ENCODE data around the gene APP. TPM values are rescaled to one million over a fixed set of nuclear protein-coding genes. Genes with fewer than 3 reads are reported as not detected.

The APP gene
- total RNA-seq, 1 donor = 404 TPM

- no peak for DNase-seq (ENCODE audit: low read depth)
- no peak overlapping the region for H3K4me3 ChIP-seq (ENCODE audit: low read depth, low read length)
- TF ChIP-seq CTCF (IDR thresholded peaks at IDR 0.05; ENCODE audit: insufficient read depth, low read length) = no peak
Observed at GRCh38 chr21:25896501-25897056, 274.0 kb downstream of the APP start.

GRCh38 chr21:25895565-25896205 lies 274.9 kb downstream of the APP start:
- DNase-seq (ENCODE audit: low read depth) = peak; percentile 54
- TF ChIP-seq CTCF (IDR thresholded peaks at IDR 0.05; ENCODE audit: insufficient read depth, low read length) = peak; percentile 54
- no peak overlapping the region for H3K4me3 ChIP-seq (ENCODE audit: low read depth, low read length)

GRCh38 chr21:25893191-25893590 lies 277.4 kb downstream of the APP start:
- no peak overlapping the region for H3K4me3 ChIP-seq (ENCODE audit: low read depth, low read length)
- DNase-seq (ENCODE audit: low read depth) = no peak
- no peak for TF ChIP-seq CTCF (IDR thresholded peaks at IDR 0.05; ENCODE audit: insufficient read depth, low read length)

- no peak for DNase-seq (ENCODE audit: low read depth)
- TF ChIP-seq CTCF (IDR thresholded peaks at IDR 0.05; ENCODE audit: insufficient read depth, low read length) = no peak
- H3K4me3 ChIP-seq (ENCODE audit: low read depth, low read length) = no peak overlapping the region
Observed at GRCh38 chr21:25891596-25891995, 279.0 kb downstream of the APP start.

- DNase-seq (ENCODE audit: low read depth) = no peak
- no peak for TF ChIP-seq CTCF (IDR thresholded peaks at IDR 0.05; ENCODE audit: insufficient read depth, low read length)
Observed at GRCh38 chr21:25890001-25890400, 280.6 kb downstream of the APP start.

GRCh38 chr21:25888711-25889110 lies 281.9 kb downstream of the APP start:
- TF ChIP-seq CTCF (IDR thresholded peaks at IDR 0.05; ENCODE audit: insufficient read depth, low read length) = no peak
- no peak for DNase-seq (ENCODE audit: low read depth)

More at GRCh38 chr21:25890001-25890400, 280.6 kb downstream of the APP start:
- no peak overlapping the region for H3K4me3 ChIP-seq (ENCODE audit: low read depth, low read length)

More at GRCh38 chr21:25888711-25889110, 281.9 kb downstream of the APP start:
- no peak overlapping the region for H3K4me3 ChIP-seq (ENCODE audit: low read depth, low read length)
